Panc1 (cell line): ENCODE data around the gene ARID2. TPM values are rescaled to one million over a fixed set of nuclear protein-coding genes. Genes with fewer than 3 reads are reported as not detected.

Experiments
- ATAC-seq: fragments of 200-7000 bp; cut with Tn5 transposase; 2 replicates; pipeline ENCODE4 v1.9.1; 2020; ENCODE audit warnings: mild to moderate bottlenecking, moderate library complexity
- BruUV-seq: library from RNA; stranded (reverse); fragments of 400-500 nt; replicated peaks from 2 replicates; lab custom pipeline; 2021; lab: Mats Ljungman, UMichigan
- CTCF ChIA-PET: fragments of 300-600 bp; sonication (Branson Sonifier 250); formaldehyde crosslinking; loops from one replicate; lab custom pipeline; 2022; ENCODE audit warnings: antibody characterized with exemption; lab: Charles Lee
- POLR2A ChIA-PET: fragments of 300-600 bp; sonication (Branson Sonifier 250); formaldehyde crosslinking; loops from one replicate; lab custom pipeline; 2022; ENCODE audit warnings: antibody characterized with exemption; lab: Charles Lee
- DNase-seq: peaks from one replicate; pipeline ENCODE4 v3.0.0-alpha.2; 2010; ENCODE audit warnings: low read depth, low spot score
- H3K27ac ChIP-seq: 2 replicates; pipeline ENCODE4 v1.5.1; 2011; ENCODE audit warnings: mild to moderate bottlenecking, low read length, inconsistent platforms
- H3K27me3 ChIP-seq: fragments of 200-500 bp; sonication (Bioruptor generic); 2 replicates; pipeline ENCODE4 v1.6.0; 2014; ENCODE audit warnings: low read length, inconsistent platforms; ENCODE audit not compliant: control insufficient read depth, insufficient read depth
- H3K36me3 ChIP-seq: fragments of 200-500 bp; sonication (Bioruptor generic); 2 replicates; pipeline ENCODE4 v1.5.1; 2014; ENCODE audit warnings: inconsistent platforms, mild to moderate bottlenecking, low read length, moderate library complexity; ENCODE audit not compliant: control insufficient read depth, insufficient read depth
- H3K4me1 ChIP-seq: 2 replicates; pipeline ENCODE4 v1.5.1; 2011; ENCODE audit warnings: inconsistent platforms, mild to moderate bottlenecking, low read length, moderate library complexity; ENCODE audit not compliant: control insufficient read depth, insufficient read depth
- H3K4me3 ChIP-seq, 2 experiments: 2 replicates each; pipeline ENCODE4 v1.5.1; 2011 to 2012; ENCODE audit warnings: low read depth in 2 of 2, low read length in 2 of 2, mild to moderate bottlenecking in 2 of 2, inconsistent platforms in 1 of 2, moderate library complexity in 1 of 2
- H3K9me3 ChIP-seq: fragments of 200-500 bp; sonication (Bioruptor generic); 2 replicates; pipeline ENCODE4 v1.5.1; 2014; ENCODE audit warnings: low read depth, mild to moderate bottlenecking, inconsistent platforms, low read length, moderate library complexity; ENCODE audit not compliant: control insufficient read depth, insufficient read depth
- POLR2AphosphoS5 ChIP-seq: IDR thresholded peaks from 2 replicates; pipeline ENCODE4 v1.6.1; 2012; ENCODE audit warnings: mild to moderate bottlenecking, low read depth, low read length, moderate library complexity
- SIN3A ChIP-seq: IDR thresholded peaks from 2 replicates; pipeline ENCODE4 v1.6.1; 2012; ENCODE audit warnings: low read depth, mild to moderate bottlenecking, low read length, moderate library complexity, borderline replicate concordance; ENCODE audit not compliant: insufficient read depth
- TCF7L2 ChIP-seq: IDR thresholded peaks from 2 replicates; pipeline ENCODE4 v1.6.1; 2011; ENCODE audit warnings: mild to moderate bottlenecking, low read depth, low read length, inconsistent platforms
- in situ Hi-C: cut with HindIII; loops from 2 replicates; pipeline ENCODE4 v1.10.0; 2016; ENCODE audit warnings: low sequenced_read_pairs, low pct_unique_long_range_greater_than_20kb
- intact Hi-C: fragments of 100-400 bp; cut with micrococcal nuclease; formaldehyde crosslinking; loops from one replicate; pipeline ENCODE4 v1.10.0; 2022; ENCODE audit not compliant: unreplicated experiment
- total RNA-seq: library from RNA; stranded (reverse); gene quantifications from one replicate; pipeline ENCODE4 v1.2.1, GENCODE V29; 2021; ENCODE audit not compliant: unreplicated experiment
- TF ChIP-seq, protein P1 (sequence below), 2 experiments: IDR thresholded peaks; 2 replicates each; pipeline ENCODE4 v1.6.1; 2011 to 2012; ENCODE audit warnings: low read depth in 2 of 2, control low read depth in 1 of 2, low read length in 1 of 2, mild to moderate bottlenecking in 1 of 2, moderate library complexity in 1 of 2; ENCODE audit not compliant: insufficient read depth in 1 of 2
- TF ChIP-seq, protein P2 (sequence below): fragments of 450-650 bp; IDR thresholded peaks from 2 replicates; pipeline ENCODE4 v1.5.1; 2017; ENCODE audit warnings: mild to moderate bottlenecking

The ARID2 gene
- total RNA-seq, 1 experiment from 2014 or later: 39.5 TPM

DNA sequence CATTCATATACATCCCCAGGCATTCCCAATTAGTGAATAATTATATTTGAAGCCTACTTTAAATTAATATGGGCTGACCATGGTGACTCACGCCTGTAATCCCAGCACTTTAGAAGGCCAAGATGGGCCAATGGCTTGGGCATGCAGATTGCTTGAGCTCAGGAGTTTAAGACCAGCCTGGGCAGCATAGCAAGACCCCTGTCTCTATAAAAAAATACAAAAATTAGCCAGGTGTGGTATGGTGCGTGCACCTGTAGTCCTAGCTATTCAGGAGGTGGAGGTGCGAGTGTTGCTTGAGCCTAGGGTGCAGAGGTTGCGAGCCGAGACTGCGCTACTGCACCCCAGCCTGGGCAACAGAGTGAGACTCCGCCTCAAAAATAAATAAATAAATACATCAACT, 7.6 kb upstream of the ARID2 start:
- no TSS peak for BruUV-seq
- ChIA-PET CTCF (no interaction called here), POLR2A (no interaction called here)
- ATAC-seq (no peak), DNase-seq (no peak)
- peaks cover 16% of the 10 kb centered on the region; the same call in 1 of the 2 replicates for H3K4me1 ChIP-seq
- intact Hi-C loops: no loop called here
- H3K36me3 ChIP-seq: no peaks in the 10 kb centered on the region; the same call in none of the 2 replicates
- no peak overlapping the region for H3K27ac ChIP-seq
- H3K27me3 ChIP-seq: no peaks in the 10 kb centered on the region
- TF ChIP-seq POLR2AphosphoS5 (no peak), SIN3A (no peak), TCF7L2 (no peak)
- TF ChIP-seq, protein P1, sequence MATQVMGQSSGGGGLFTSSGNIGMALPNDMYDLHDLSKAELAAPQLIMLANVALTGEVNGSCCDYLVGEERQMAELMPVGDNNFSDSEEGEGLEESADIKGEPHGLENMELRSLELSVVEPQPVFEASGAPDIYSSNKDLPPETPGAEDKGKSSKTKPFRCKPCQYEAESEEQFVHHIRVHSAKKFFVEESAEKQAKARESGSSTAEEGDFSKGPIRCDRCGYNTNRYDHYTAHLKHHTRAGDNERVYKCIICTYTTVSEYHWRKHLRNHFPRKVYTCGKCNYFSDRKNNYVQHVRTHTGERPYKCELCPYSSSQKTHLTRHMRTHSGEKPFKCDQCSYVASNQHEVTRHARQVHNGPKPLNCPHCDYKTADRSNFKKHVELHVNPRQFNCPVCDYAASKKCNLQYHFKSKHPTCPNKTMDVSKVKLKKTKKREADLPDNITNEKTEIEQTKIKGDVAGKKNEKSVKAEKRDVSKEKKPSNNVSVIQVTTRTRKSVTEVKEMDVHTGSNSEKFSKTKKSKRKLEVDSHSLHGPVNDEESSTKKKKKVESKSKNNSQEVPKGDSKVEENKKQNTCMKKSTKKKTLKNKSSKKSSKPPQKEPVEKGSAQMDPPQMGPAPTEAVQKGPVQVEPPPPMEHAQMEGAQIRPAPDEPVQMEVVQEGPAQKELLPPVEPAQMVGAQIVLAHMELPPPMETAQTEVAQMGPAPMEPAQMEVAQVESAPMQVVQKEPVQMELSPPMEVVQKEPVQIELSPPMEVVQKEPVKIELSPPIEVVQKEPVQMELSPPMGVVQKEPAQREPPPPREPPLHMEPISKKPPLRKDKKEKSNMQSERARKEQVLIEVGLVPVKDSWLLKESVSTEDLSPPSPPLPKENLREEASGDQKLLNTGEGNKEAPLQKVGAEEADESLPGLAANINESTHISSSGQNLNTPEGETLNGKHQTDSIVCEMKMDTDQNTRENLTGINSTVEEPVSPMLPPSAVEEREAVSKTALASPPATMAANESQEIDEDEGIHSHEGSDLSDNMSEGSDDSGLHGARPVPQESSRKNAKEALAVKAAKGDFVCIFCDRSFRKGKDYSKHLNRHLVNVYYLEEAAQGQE (IDR thresholded peaks at IDR 0.05; ENCODE audit: insufficient read depth in 1 of 2, low read depth in 2 of 2, low read length in 1 of 2): no peak
- TF ChIP-seq, protein P2, sequence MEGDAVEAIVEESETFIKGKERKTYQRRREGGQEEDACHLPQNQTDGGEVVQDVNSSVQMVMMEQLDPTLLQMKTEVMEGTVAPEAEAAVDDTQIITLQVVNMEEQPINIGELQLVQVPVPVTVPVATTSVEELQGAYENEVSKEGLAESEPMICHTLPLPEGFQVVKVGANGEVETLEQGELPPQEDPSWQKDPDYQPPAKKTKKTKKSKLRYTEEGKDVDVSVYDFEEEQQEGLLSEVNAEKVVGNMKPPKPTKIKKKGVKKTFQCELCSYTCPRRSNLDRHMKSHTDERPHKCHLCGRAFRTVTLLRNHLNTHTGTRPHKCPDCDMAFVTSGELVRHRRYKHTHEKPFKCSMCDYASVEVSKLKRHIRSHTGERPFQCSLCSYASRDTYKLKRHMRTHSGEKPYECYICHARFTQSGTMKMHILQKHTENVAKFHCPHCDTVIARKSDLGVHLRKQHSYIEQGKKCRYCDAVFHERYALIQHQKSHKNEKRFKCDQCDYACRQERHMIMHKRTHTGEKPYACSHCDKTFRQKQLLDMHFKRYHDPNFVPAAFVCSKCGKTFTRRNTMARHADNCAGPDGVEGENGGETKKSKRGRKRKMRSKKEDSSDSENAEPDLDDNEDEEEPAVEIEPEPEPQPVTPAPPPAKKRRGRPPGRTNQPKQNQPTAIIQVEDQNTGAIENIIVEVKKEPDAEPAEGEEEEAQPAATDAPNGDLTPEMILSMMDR: no peak
- H3K9me3 ChIP-seq: no peaks in the 10 kb centered on the region
- no peak overlapping the region for H3K4me3 ChIP-seq
- in situ Hi-C loops: no loop called here

DNA sequence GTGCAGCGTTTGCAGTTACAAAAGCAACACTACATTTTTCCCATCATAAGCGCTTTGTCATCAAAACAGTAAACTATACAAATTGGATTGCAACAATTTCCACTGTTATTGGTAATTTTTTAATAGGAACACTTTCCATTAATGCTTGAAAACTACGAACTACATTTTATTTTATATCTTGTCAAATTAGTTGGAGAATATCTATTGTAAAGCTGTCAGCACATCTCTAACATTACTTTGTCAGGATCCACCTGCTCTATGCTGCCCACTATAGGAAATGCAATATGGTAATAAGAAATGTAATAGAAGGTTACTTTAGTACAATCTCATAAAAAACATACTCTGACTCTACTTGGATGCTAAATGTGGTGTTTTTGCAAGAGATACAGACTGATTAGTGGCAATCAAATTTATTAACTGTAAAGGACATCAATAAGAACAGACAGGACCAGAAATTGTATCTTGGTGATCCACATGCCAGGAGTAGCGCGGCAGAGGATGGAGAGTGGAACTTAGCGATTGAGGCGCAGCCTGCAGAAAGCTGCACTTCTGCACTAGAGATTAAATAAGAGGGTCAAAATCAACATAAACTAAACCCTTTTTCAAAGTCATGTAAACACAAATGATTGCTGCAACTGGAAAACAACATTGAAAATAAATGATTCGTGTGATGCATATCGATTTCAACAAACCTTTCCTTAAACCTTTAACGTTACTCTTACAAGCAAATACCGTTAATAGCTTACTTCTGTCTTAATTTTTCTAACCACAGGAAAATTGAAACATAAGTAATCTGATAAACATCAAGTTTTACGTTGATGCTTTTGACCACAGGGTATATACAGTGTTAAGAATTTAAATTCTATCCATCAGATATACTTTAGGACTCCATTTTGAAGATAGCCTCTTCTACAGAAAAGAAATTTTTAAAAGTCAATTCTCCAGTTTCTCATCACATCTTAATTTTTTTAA, 3.6 kb upstream of the ARID2 start:
- TF ChIP-seq, protein P2: peak; percentile 82
- TF ChIP-seq, protein P1 (IDR thresholded peaks at IDR 0.05; ENCODE audit: insufficient read depth in 1 of 2, low read depth in 2 of 2, low read length in 1 of 2): no peak
- BruUV-seq: TSS peak; percentile 71

More for the DNA sequence above, 3.6 kb upstream of the ARID2 start:
- in situ Hi-C loops (no loop called here), intact Hi-C loops (loop anchor here (2.0 to 5.0 kb wide), 2 partner anchors 183 to 554 kb away; no protein-coding TSS in a partner anchor)
- no peaks in the 10 kb centered on the region for H3K9me3 ChIP-seq
- H3K4me1 ChIP-seq: peaks cover 16% of the 10 kb centered on the region; the same call in 1 of the 2 replicates
- no peaks in the 10 kb centered on the region for H3K27me3 ChIP-seq
- peak overlapping the region; percentile 74 to 97 for H3K4me3 ChIP-seq
- no peaks in the 10 kb centered on the region; the same call in none of the 2 replicates for H3K36me3 ChIP-seq
- ChIA-PET CTCF (interaction anchor here (2.4 kb wide), 1 partner anchor 182 kb away, joined by 10 read pairs; no protein-coding TSS in a partner anchor), POLR2A (interaction anchor here (0.6 kb wide), 1 partner anchor 590 kb away, joined by 3 read pairs; no protein-coding TSS in a partner anchor)
- DNase-seq: peak; percentile 59
- H3K27ac ChIP-seq: peak overlapping the region; percentile 97
- ATAC-seq: no peak
